ENCODE results near the gene CPN2. TPM values are rescaled to one million over a fixed set of nuclear protein-coding genes. Genes with fewer than 3 reads are reported as not detected.

The CPN2 gene
- total and polyA plus RNA-seq, 2 donors (not counting 3 experiments of a cell fraction or from before 2014, with no cell fraction given) = not detected

DNA sequence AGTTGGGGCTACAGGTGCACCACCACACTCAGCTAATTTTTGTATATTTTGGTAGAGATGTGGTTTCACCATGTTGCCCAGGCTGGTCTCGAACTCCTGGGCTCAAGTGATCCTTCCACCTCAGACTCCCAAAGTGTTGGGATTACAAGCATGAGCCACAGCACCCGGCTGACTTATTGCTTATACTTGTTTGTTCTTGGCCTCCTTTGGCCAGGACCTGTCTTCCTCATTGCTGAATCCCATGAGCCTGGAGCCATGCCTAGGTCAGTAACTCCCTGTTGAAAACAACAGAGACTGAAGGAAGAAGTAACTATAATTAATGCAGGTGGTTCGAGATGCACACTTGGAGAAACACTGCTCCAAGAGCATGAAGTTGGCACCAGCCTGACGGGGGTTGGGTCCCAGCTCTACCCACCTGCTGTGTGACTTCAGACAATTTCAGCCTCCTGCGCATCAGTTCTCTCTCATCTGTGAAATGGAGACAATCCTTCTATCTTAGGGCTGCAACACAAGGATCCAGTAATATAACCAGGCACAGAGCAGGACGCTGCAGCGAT is 38.9 kb downstream of the CPN2 start:
- Histone ChIP-seq H2AFZ (ENCODE audit: low read depth, low read length) (no peak overlapping the region), H3K36me3 (ENCODE audit: control insufficient read depth in 2 of 2, extremely low read depth in 1 of 2, insufficient read depth in 2 of 2, low read length in 2 of 2) (no peaks in the 10 kb centered on the region), H3K27me3 (ENCODE audit: control insufficient read depth in 2 of 2, insufficient read depth in 2 of 2, low read length in 2 of 2) (peaks cover 3 to 4% of the 10 kb centered on the region in 2 experiments), H3K9ac (replicated peaks; ENCODE audit: extremely low read depth, insufficient read depth, low read length) (no peak overlapping the region), H3K79me2 (ENCODE audit: control insufficient read depth, insufficient read depth, low read length) (no peaks in the 10 kb centered on the region), H3K27ac (ENCODE audit: insufficient read depth, low read depth, low read length) (no peak overlapping the region), H3K4me1 (ENCODE audit: control insufficient read depth, extremely low read depth, insufficient read depth, low read length) (peaks cover 7% of the 10 kb centered on the region), H3K9me3 (replicated peaks; ENCODE audit: control insufficient read depth, insufficient read depth, low read length) (no peaks in the 10 kb centered on the region), H3K4me2 (ENCODE audit: insufficient read depth, low read length) (no peak overlapping the region), H3K4me3 (replicated peaks in 1 of 3; ENCODE audit: insufficient read depth in 1 of 3, low read depth in 1 of 3, low read length in 3 of 3) (no peak overlapping the region), H3K9me1 (replicated peaks; ENCODE audit: control insufficient read depth, extremely low read depth, insufficient read depth, low read length) (no peaks in the 10 kb centered on the region), H4K20me1 (replicated peaks; ENCODE audit: control insufficient read depth, extremely low read depth, insufficient read depth, low read length) (no peaks in the 10 kb centered on the region)
- ChIA-PET POLR2A (no interaction called here), CTCF (interaction anchor here (4.3 to 5.6 kb wide), 3 partner anchors 42 to 645 kb away, joined by 25 to 355 read pairs (median 72); no protein-coding TSS in a partner anchor)
- DNase-seq (ENCODE audit: low read depth, low spot score) (no peak), FAIRE-seq (no peak)
- dilution Hi-C loops (cut with MboI; ENCODE audit: extremely low pct_ligation_motif_present, low sequenced_read_pairs) (loop anchor here (25.0 kb wide), 1 partner anchor 550 kb away; no protein-coding TSS in a partner anchor), intact Hi-C loops (cut with micrococcal nuclease) (no loop called here)
- no TSS peak for BruUV-seq (replicated peaks)
- TF ChIP-seq POLR2A (IDR thresholded peaks at IDR 0.05; ENCODE audit: low read depth, low read length) (no peak), EZH2 (IDR thresholded peaks at IDR 0.05; ENCODE audit: borderline replicate concordance, low read depth, low read length, severe bottlenecking) (no peak), GATA2 (IDR thresholded peaks at IDR 0.05; ENCODE audit: insufficient read depth, insufficient read length, low read depth, low read length) (no peak)
- TF ChIP-seq, protein P1, sequence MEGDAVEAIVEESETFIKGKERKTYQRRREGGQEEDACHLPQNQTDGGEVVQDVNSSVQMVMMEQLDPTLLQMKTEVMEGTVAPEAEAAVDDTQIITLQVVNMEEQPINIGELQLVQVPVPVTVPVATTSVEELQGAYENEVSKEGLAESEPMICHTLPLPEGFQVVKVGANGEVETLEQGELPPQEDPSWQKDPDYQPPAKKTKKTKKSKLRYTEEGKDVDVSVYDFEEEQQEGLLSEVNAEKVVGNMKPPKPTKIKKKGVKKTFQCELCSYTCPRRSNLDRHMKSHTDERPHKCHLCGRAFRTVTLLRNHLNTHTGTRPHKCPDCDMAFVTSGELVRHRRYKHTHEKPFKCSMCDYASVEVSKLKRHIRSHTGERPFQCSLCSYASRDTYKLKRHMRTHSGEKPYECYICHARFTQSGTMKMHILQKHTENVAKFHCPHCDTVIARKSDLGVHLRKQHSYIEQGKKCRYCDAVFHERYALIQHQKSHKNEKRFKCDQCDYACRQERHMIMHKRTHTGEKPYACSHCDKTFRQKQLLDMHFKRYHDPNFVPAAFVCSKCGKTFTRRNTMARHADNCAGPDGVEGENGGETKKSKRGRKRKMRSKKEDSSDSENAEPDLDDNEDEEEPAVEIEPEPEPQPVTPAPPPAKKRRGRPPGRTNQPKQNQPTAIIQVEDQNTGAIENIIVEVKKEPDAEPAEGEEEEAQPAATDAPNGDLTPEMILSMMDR (IDR thresholded peaks at IDR 0.05; ENCODE audit: extremely low read depth in 1 of 2, insufficient read depth in 1 of 2, low read depth in 1 of 2, low read length in 2 of 2) = no peak
- TF ChIP-seq, protein P2, sequence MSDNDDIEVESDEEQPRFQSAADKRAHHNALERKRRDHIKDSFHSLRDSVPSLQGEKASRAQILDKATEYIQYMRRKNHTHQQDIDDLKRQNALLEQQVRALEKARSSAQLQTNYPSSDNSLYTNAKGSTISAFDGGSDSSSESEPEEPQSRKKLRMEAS (IDR thresholded peaks at IDR 0.05; ENCODE audit: insufficient read depth, insufficient read length) = no peak

Data from endothelial cell of umbilical vein (primary cell).